Stomach (tissue), 9 donors: ENCODE data around the gene EMC6. TPM values are rescaled to one million over a fixed set of nuclear protein-coding genes. Genes with fewer than 3 reads are reported as not detected.

Experiments used
- DNase-seq, 2 donors: peaks; one replicate each; pipeline versions ENCODE4 v3.0.0 to v3.0.0-alpha.2; 2013 to 2019
- H3K27ac ChIP-seq, 5 donors: fragments of 200-600 bp in 4 of 5; sonication (generic) in 4 of 5; one replicate each; pipeline ENCODE4 v1.5.1; 2013 to 2019; ENCODE audit warnings: mild to moderate bottlenecking in 1 of 5, moderate library complexity in 1 of 5
- H3K27me3 ChIP-seq, 3 donors: fragments of 200-600 bp; sonication (generic); one replicate each; pipeline ENCODE4 v1.5.1; 2017 to 2019; ENCODE audit warnings: mixed run types in 1 of 3
- H3K36me3 ChIP-seq, 4 donors: fragments of 200-600 bp; sonication (generic); 1 replicate in 3 of 4; 2 replicates in 1 of 4; pipeline ENCODE4 v1.5.1; 2016 to 2019
- H3K4me1 ChIP-seq, 4 donors: fragments of 200-600 bp; sonication (generic); one replicate each; pipeline ENCODE4 v1.5.1; 2016 to 2019
- H3K4me3 ChIP-seq, 4 donors: fragments of 200-600 bp; sonication (generic) in 3 of 4; one replicate each; pipeline ENCODE4 v1.5.1; 2016 to 2019; ENCODE audit warnings: mild to moderate bottlenecking in 1 of 4
- H3K9me3 ChIP-seq, 4 donors: fragments of 200-600 bp; sonication (generic); one replicate each; pipeline ENCODE4 v1.5.1; 2016 to 2019
- EP300 ChIP-seq: sonication (generic); formaldehyde crosslinking; IDR thresholded peaks from one replicate; pipeline ENCODE4 v1.6.1; 2017; ENCODE audit warnings: antibody characterized with exemption
- POLR2A ChIP-seq, 4 donors: fragments of 450-650 bp; IDR thresholded peaks; one replicate each; pipeline ENCODE4 v1.6.1; 2016; ENCODE audit warnings: antibody characterized with exemption in 4 of 4, control low read depth in 2 of 4, mild to moderate bottlenecking in 1 of 4, moderate library complexity in 1 of 4
- POLR2AphosphoS5 ChIP-seq, 3 donors: sonication (generic); formaldehyde crosslinking; IDR thresholded peaks; one replicate each; pipeline ENCODE4 v1.6.1; 2016; ENCODE audit warnings: antibody characterized with exemption in 3 of 3
- WGBS, 5 donors: extraction: QIAGEN DNeasy Blood & Tissue Kit in 3 of 5; methylation state at CpG; one replicate each; pipeline versions ENCODE4 v1.1.5 to v1.1.7; 2013 to 2018; 5-methylcytosine and 5-hydroxymethylcytosine counted together
- intact Hi-C: fragments of 100-400 bp; cut with DNase I; formaldehyde crosslinking; loops from one replicate; pipeline ENCODE4 v1.15.1; 2023; ENCODE audit warnings: low total_unique reads
- polyA plus RNA-seq, 3 donors: library from polyadenylated mRNA; stranded (reverse); fragments of 200-250 nt; gene quantifications; one replicate each; pipeline ENCODE4 v1.2.3, GENCODE V29; 2013
- total RNA-seq, 5 donors: library from RNA; depleted of rRNA; stranded (reverse); fragments of >200 nt; gene quantifications; one replicate each; pipeline versions ENCODE4 v1.1.0 to v1.2.3, GENCODE V29; 2014 to 2016
- TF ChIP-seq, protein P1 (sequence below), 7 experiments: fragments of 450-650 bp in 4 of 7; fragments of 200-600 bp in 3 of 7; sonication (generic) in 3 of 7; IDR thresholded peaks; one replicate each; pipeline ENCODE4 v1.5.1; 2016 to 2019; ENCODE audit warnings: antibody characterized with exemption in 7 of 7, control low read depth in 2 of 7, mild to moderate bottlenecking in 1 of 7
- donor health status: healthy with polysubstance abuse.
- donor health status: Bipolar disorder and iron deficiency.
- donor health status: healthy.

EMC6 gene
- total and polyA plus RNA-seq, 8 donors, result 2.6 to 75.6 (median 44.4) TPM; not detected in 2

DNA sequence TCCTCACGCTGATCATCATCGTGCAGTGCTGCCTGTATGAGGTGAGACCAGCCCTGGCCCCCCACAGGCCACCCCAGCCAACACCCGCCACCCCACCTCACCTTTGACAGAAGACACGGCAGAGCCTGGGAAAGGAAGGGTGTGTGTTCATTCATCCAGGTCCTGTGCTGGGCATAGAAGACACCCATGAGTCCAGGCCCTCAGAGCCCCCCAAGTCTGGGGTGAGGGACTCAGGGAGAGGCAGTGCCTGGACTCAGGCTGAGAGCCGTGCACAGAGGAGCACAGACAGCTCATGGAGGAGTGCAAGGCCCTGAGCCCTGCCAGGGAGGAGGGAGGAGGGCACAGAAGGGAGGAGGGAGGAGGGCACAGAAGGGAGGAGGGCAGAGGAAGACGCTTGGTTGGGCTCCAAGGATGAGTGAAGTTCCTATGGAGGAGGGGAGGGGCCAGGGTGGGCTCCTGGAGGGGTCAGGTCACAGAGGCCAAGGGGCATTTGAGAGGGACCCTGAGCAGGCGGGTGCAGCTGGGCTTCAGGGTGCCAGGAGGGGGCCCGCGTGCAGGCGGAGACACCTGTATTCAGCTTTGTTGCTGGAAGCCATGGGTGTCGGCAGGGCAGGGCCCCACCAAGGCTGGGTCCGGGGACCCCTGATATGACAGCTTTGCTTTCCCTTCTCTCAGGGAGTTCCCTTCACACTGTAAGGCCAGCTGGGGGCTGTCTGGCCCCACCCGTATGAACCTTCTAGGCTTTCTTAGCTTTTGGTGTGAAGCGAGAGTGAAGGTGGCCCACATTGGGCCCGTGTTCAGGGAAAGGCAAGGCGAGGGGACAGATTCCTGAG is 11.6 kb upstream of the EMC6 start:
- H3K36me3 ChIP-seq, result peaks cover 3 to 50% (median 37%) of the 10 kb centered on the region in 4 donors
- WGBS, 5 donors, result 78 to 87% (median 85%) methylated on average over 10 to 16 of the region's 16 CpGs
- H3K4me1 ChIP-seq, result peaks cover 25 to 46% (median 30%) of the 10 kb centered on the region in 4 donors

DNA sequence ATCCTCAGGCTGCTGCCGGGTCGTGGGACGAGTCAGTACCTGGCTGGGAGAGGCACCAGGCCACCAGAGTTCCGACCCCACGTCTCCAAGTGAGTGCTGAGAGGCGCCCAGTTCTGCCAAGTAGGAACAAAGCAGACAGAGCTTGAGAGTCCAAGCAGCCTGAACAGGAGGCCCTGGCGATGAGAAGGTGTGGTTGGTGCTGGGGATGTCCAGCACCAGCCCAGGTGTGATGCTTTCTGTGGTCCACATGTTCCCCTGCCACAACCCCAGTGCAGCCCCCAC is 11.1 kb upstream of the EMC6 start:
- Histone ChIP-seq H3K27ac (no peak overlapping the region), H3K4me1 (peaks cover 26 to 51% (median 30%) of the 10 kb centered on the region in 4 donors), H3K36me3 (peaks cover 5 to 55% (median 41%) of the 10 kb centered on the region in 4 donors), H3K9me3 (no peaks in the 10 kb centered on the region), H3K4me3 (no peak overlapping the region), H3K27me3 (no peaks in the 10 kb centered on the region)
- no peak for DNase-seq
- intact Hi-C loops, result no loop called here
- TF ChIP-seq EP300, result no peak
- TF ChIP-seq POLR2AphosphoS5 (IDR thresholded peaks at IDR 0.05), result no peak
- TF ChIP-seq, protein P1, sequence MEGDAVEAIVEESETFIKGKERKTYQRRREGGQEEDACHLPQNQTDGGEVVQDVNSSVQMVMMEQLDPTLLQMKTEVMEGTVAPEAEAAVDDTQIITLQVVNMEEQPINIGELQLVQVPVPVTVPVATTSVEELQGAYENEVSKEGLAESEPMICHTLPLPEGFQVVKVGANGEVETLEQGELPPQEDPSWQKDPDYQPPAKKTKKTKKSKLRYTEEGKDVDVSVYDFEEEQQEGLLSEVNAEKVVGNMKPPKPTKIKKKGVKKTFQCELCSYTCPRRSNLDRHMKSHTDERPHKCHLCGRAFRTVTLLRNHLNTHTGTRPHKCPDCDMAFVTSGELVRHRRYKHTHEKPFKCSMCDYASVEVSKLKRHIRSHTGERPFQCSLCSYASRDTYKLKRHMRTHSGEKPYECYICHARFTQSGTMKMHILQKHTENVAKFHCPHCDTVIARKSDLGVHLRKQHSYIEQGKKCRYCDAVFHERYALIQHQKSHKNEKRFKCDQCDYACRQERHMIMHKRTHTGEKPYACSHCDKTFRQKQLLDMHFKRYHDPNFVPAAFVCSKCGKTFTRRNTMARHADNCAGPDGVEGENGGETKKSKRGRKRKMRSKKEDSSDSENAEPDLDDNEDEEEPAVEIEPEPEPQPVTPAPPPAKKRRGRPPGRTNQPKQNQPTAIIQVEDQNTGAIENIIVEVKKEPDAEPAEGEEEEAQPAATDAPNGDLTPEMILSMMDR (IDR thresholded peaks at IDR 0.05), result no peak
- TF ChIP-seq POLR2A (IDR thresholded peaks at IDR 0.05), result no peak
- 73 to 94% (median 79%) methylated on average over 3 to 7 of the region's 7 CpGs for WGBS, 5 donors

More for the DNA sequence above, 11.6 kb upstream of the EMC6 start:
- TF ChIP-seq POLR2A (IDR thresholded peaks at IDR 0.05), result no peak
- TF ChIP-seq, protein P1 (IDR thresholded peaks at IDR 0.05), result no peak
- TF ChIP-seq POLR2AphosphoS5 (IDR thresholded peaks at IDR 0.05), result no peak
- TF ChIP-seq EP300, result no peak
- H3K9me3 ChIP-seq, result no peaks in the 10 kb centered on the region
- H3K27me3 ChIP-seq, result no peaks in the 10 kb centered on the region
- H3K27ac ChIP-seq, result no peak overlapping the region
- intact Hi-C loops, result no loop called here
- no peak for DNase-seq
- H3K4me3 ChIP-seq, result no peak overlapping the region

DNA sequence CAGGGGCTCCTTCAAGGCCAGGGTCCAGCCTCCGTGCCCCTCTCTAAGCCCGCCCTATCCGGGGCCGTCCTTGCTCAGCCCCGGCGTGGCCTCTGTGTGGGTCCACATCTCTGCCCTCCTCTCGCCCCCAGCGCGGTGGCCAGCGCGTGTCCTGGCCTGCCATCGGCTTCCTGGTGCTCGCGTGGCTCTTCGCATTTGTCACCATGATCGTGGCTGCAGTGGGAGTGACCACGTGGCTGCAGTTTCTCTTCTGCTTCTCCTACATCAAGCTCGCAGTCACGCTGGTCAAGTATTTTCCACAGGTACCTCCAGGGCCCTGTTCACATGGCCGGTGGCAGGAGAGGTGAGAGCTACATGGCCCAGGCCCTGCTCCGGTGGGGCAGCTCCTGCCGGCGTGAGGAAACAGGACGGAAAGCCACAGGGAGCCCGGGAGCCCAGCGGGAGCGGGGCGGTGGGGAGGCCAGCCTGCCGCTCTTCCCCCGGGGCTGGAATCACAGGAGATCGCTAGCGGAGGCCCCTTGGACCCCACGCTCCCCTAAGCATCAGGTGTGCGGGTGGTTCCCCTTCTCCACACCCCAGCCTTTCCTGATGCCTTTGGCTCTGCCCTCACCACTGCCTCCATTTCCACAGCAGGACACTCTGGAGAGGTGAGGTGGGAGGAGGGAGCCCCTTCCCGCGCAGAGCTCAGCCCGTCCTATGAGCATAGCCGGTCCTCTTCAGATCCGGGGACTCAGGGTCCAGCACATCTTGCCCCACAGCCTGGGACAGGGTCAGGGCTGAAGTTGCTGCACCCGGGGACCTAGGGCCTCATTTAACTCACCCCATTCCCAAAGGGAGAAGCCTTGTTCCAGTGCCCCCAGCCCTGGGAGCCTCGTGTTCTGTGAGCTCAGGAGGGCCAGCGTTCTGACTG is 10.5 kb upstream of the EMC6 start:
- peaks cover 28 to 57% (median 32%) of the 10 kb centered on the region in 4 donors for H3K4me1 ChIP-seq
- H3K27ac ChIP-seq, result peak overlapping the region in 3 of 5 donors; percentile 63 to 90 (median 68)
- WGBS, 5 donors, result 88 to 92% (median 89%) methylated on average over 37 to 42 of the region's 42 CpGs
- peaks cover 10 to 61% (median 45%) of the 10 kb centered on the region in 4 donors for H3K36me3 ChIP-seq
- H3K27me3 ChIP-seq, result no peaks in the 10 kb centered on the region
- intact Hi-C loops, result no loop called here
- TF ChIP-seq, protein P1 (IDR thresholded peaks at IDR 0.05), result no peak
- TF ChIP-seq POLR2A (IDR thresholded peaks at IDR 0.05) (no peak), EP300 (no peak), POLR2AphosphoS5 (IDR thresholded peaks at IDR 0.05) (no peak)
- H3K4me3 ChIP-seq, result no peak overlapping the region
- no peaks in the 10 kb centered on the region for H3K9me3 ChIP-seq
- DNase-seq, result no peak

DNA sequence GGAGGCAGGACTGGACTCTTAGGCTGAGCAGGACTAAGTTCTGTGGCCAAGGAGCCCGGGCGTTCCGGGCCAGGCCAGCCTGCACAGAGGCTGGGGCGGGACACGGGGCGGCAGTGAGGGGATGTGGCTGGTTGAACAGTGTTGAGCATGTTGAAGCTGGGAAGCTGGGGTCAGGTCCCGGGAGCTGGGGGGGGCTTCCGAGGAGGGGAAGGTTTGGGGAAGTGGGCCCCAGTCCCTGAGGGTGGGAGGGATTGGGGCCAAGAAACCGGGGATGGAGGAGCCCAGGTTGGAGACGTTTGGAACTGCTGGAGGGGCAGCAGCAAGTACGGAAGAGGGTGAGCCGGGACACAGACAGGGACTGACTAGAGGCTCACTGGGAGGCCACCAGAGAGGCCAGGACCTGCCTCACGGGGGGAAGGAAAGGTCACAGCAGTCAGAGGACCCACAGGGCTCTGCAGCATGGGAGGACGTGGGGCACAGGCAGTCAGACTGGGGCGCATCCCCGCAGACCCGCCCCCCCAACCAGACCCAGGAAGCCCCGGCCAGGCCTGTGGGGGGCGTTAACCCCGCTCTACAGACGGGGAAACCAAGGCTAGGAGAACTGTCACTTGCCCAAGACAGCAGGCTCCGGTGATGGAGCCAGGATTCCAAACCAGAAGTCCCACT is 9.7 kb upstream of the EMC6 start:
- TF ChIP-seq EP300, result no peak
- no peak for TF ChIP-seq POLR2A (IDR thresholded peaks at IDR 0.05)
- TF ChIP-seq, protein P1 (IDR thresholded peaks at IDR 0.05), result no peak
- TF ChIP-seq POLR2AphosphoS5 (IDR thresholded peaks at IDR 0.05), result no peak
- Histone ChIP-seq H3K4me3 (no peak overlapping the region), H3K27me3 (no peaks in the 10 kb centered on the region), H3K27ac (peak overlapping the region; percentile 63 to 90 (median 68)), H3K4me1 (peaks cover 28 to 65% (median 32%) of the 10 kb centered on the region in 4 donors), H3K9me3 (no peaks in the 10 kb centered on the region), H3K36me3 (peaks cover 18 to 69% (median 53%) of the 10 kb centered on the region in 4 donors)
- WGBS, 5 donors, result 66 to 78% (median 75%) methylated on average over 22 of the region's 22 CpGs
- intact Hi-C loops, result no loop called here
- no peak for DNase-seq
